SU-DHL-6 (cell line): ENCODE measurements around the gene EXOC4.

Source experiments
- CTCF ChIP-seq: fragments of 200-600 bp; sonication (generic); IDR thresholded peaks from one replicate; pipeline ENCODE4 v1.5.1; 2017; ENCODE audit warnings: antibody characterized with exemption, mild to moderate bottlenecking, low read length, moderate library complexity; ENCODE audit not compliant: insufficient read depth, poor library complexity, severe bottlenecking
- EZH2phosphoT487 ChIP-seq: fragments of 200-600 bp; sonication (generic), shearing (Covaris generic); conservative IDR thresholded peaks from 2 replicates; pipeline ENCODE4 v1.6.1; 2018; ENCODE audit warnings: mild to moderate bottlenecking, antibody characterized with exemption, low read length, moderate library complexity, mixed read lengths

- no peak for TF ChIP-seq CTCF
- no peak for TF ChIP-seq EZH2phosphoT487
These were observed 727.9 kb downstream of the EXOC4 start for GRCh38 chr7:133980804-133981203.
